Immature natural killer cell (primary cell): ENCODE results near the gene FBLN1. TPM values are rescaled to one million over a fixed set of nuclear protein-coding genes. Genes with fewer than 3 reads are reported as not detected.

Source experiments
- DNase-seq, 3 donors: peaks; one replicate each; pipeline ENCODE4 v3.0.0; 2022; ENCODE audit warnings: mixed read lengths in 1 of 3
- H3K27ac Mint-ChIP-seq, 6 donors: one replicate each; pipeline ENCODE4 v1.8.0; 2020; ENCODE audit warnings: mixed read lengths in 6 of 6, mild to moderate bottlenecking in 5 of 6, inconsistent platforms in 4 of 6, moderate library complexity in 3 of 6
- H3K27me3 Mint-ChIP-seq, 3 donors: one replicate each; pipeline ENCODE4 v1.8.0; 2020 to 2021; ENCODE audit warnings: low read depth in 3 of 3, mild to moderate bottlenecking in 3 of 3, mixed read lengths in 3 of 3, moderate library complexity in 3 of 3, inconsistent platforms in 1 of 3
- H3K36me3 Mint-ChIP-seq, 3 donors: one replicate each; pipeline ENCODE4 v1.8.0; 2020; ENCODE audit warnings: mixed read lengths in 3 of 3, inconsistent platforms in 2 of 3, mild to moderate bottlenecking in 2 of 3
- H3K4me1 Mint-ChIP-seq, 2 donors: one replicate each; pipeline ENCODE4 v1.8.0; 2020; ENCODE audit warnings: inconsistent platforms in 2 of 2, mild to moderate bottlenecking in 2 of 2, mixed read lengths in 2 of 2, moderate library complexity in 1 of 2
- H3K4me3 Mint-ChIP-seq, 5 donors: one replicate each; pipeline ENCODE4 v1.8.0; 2020; ENCODE audit warnings: mild to moderate bottlenecking in 5 of 5, mixed read lengths in 5 of 5, inconsistent platforms in 3 of 5, moderate library complexity in 3 of 5
- H3K9me3 Mint-ChIP-seq, 6 donors: one replicate each; pipeline ENCODE4 v1.8.0; 2020; ENCODE audit warnings: mild to moderate bottlenecking in 6 of 6, mixed read lengths in 6 of 6, inconsistent platforms in 4 of 6, moderate library complexity in 3 of 6
- polyA plus RNA-seq, 3 donors: library from polyadenylated mRNA; unstranded; fragments of 300-500 nt; fragmentation: Illumina TruSeq; gene quantifications; one replicate each; pipeline ENCODE4 v1.2.3, GENCODE V29; 2021

The FBLN1 gene
- polyA plus RNA-seq, 3 donors from 2014 or later: not detected

GRCh38 chr22:45647532-45648225 lies 145.0 kb downstream of the FBLN1 start:
- Mint-ChIP-seq H3K4me3 (peak overlapping the region in 1 of 5 donors; percentile 34), H3K9me3 (peaks cover 0 to 1% (median 0%) of the 10 kb centered on the region in 6 donors), H3K27ac (peak overlapping the region in 1 of 6 donors; percentile 53), H3K27me3 (peaks cover 0 to 22% (median 9%) of the 10 kb centered on the region in 3 donors), H3K36me3 (no peaks in the 10 kb centered on the region), H3K4me1 (peaks cover 8% of the 10 kb centered on the region in 2 donors)
- no peak for DNase-seq

DNA sequence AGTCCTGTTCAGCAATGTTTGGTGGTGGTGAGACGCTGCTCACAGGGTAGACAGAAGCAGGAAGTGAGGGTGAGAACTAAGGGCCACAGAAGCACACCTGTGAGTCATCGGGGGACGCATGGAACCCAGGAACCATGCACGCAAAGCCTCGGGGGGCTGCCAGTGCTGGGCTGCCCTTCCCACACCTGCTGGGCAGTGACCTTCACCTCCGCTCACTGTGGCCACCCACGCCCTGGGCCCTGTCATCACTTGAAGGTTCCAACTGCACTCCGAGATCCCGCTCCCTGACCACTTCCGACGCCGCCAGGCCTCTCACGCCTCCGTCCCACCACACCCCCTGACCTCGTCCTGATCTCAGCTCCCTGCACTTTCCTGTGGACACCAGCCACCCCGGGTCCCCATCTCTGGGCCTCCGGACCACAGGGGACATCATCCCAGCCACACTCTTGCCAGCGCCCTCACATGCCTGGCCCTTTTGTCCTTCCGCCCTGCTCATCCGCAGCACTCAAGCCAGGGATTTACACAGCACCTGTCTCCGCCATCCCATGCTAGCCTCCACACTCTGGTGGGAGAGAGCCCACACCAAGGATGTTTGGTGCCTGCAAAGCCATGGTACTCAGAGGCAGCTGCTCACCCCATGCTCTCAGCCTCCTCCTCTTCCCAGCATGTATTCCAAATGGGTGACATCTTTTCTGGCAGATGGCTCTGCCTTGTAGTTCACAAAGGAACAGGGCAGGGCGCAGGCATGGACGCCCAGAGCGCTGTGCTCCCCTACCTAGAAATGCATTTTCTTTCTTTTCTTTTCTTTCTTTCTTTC lies 145.8 kb downstream of the FBLN1 start:
- Mint-ChIP-seq H3K4me1 (peaks cover 8% of the 10 kb centered on the region in 2 donors), H3K9me3 (peaks cover 0 to 1% (median 0%) of the 10 kb centered on the region in 6 donors), H3K27ac (peak overlapping the region in 1 of 6 donors; percentile 53), H3K4me3 (no peak overlapping the region), H3K27me3 (peaks cover 0 to 22% (median 9%) of the 10 kb centered on the region in 3 donors), H3K36me3 (no peaks in the 10 kb centered on the region)
- no peak for DNase-seq

- Mint-ChIP-seq H3K4me1 (peaks cover 8% of the 10 kb centered on the region in 2 donors), H3K4me3 (no peak overlapping the region), H3K27me3 (peaks cover 1 to 18% (median 9%) of the 10 kb centered on the region in 3 donors), H3K36me3 (no peaks in the 10 kb centered on the region), H3K27ac (no peak overlapping the region), H3K9me3 (peaks cover 0 to 1% (median 0%) of the 10 kb centered on the region in 6 donors)
- DNase-seq: no peak
These were observed 147.1 kb downstream of the FBLN1 start for GRCh38 chr22:45649809-45650208.

DNA sequence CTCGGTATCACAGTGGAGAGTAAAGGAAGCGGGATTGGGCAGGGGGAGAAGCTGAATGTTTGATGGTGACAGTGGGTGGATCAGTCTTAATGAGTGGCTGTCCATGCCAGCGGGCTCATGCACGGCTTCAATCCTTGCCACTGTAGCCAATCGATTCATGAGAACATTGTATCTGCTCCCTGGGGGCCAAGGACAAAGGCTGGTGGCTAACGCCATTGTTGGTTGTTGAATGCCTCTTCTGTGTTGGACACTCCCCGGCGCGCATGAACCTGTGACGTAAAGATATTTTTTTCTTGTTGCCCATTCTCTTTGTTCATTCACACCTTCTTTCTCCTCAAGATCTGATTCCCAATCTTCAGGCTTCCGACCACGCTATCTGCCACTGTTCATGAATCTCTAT lies 148.0 kb downstream of the FBLN1 start:
- H3K27ac Mint-ChIP-seq: no peak overlapping the region
- H3K4me3 Mint-ChIP-seq: no peak overlapping the region
- peaks cover 1 to 11% (median 9%) of the 10 kb centered on the region in 3 donors for H3K27me3 Mint-ChIP-seq
- no peaks in the 10 kb centered on the region for H3K36me3 Mint-ChIP-seq
- H3K9me3 Mint-ChIP-seq: peaks cover 0 to 1% (median 0%) of the 10 kb centered on the region in 6 donors
- peaks cover 4 to 6% of the 10 kb centered on the region in 2 donors for H3K4me1 Mint-ChIP-seq
- DNase-seq: no peak

Other genes starting within 250 kb of the FBLN1 start
- gene UPK3A, start 217.9 kb upstream of the FBLN1 start, polyA plus RNA-seq: 1 to 10 TPM in 2 of 3 donors, not detected in 1; 2.7 to 6.4 TPM
- gene FAM118A, start 192.9 kb upstream of the FBLN1 start, polyA plus RNA-seq: 10 to 100 TPM; 10.6 to 33.9 (median 14.7) TPM
- under 1 TPM in 1 of 3 donors, not detected in 2; 0.21 TPM for gene SMC1B, start 89.3 kb upstream of the FBLN1 start, polyA plus RNA-seq
- under 1 TPM in 1 of 3 donors, not detected in 2; 0.13 TPM for gene RIBC2, start 89.2 kb upstream of the FBLN1 start, polyA plus RNA-seq
- gene ATXN10, start 169.0 kb downstream of the FBLN1 start, polyA plus RNA-seq: 100 to 1,000 TPM in 2 of 3 donors, 10 to 100 TPM in 1; 97.7 to 113 (median 112) TPM